HepG2 (cell line): Measurements from ENCODE around the gene C22orf42. TPM values are rescaled to one million over a fixed set of nuclear protein-coding genes. Genes with fewer than 3 reads are reported as not detected.

Experiments
- ATAC-seq: fragments of 200-7000 bp; cut with Tn5 transposase; 3 replicates; pipeline ENCODE4 v1.9.1; 2020; ENCODE audit warnings: mild to moderate bottlenecking, moderate library complexity
- BruUV-seq: library from RNA; stranded (reverse); fragments of 400-500 nt; replicated peaks from 2 replicates; lab custom pipeline; 2021; lab: Mats Ljungman, UMichigan
- CTCF ChIA-PET: fragments of 300-600 bp; formaldehyde crosslinking; extraction: SDS; loops from one replicate; lab custom pipeline; 2021; ENCODE audit warnings: low total read pairs, inconsistent platforms, low intra/inter-chr PET ratio; lab: Yijun Ruan, JAX
- POLR2A ChIA-PET: fragments of 350-600 bp; sonication (Branson Sonifier 250); formaldehyde crosslinking; loops from one replicate; lab custom pipeline; 2020; ENCODE audit warnings: antibody characterized with exemption, inconsistent platforms; lab: Yijun Ruan, JAX
- DNase-seq: peaks from one replicate; pipeline ENCODE4 v3.0.0-alpha.2; 2015; ENCODE audit warnings: low spot score
- FAIRE-seq: peaks from 3 replicates; lab custom pipeline; 2011; peaks lifted over from hg19 to GRCh38; lab: Jason Lieb, UNC
- H2AFZ ChIP-seq: one replicate; pipeline ENCODE4 v1.6.1; 2011; ENCODE audit warnings: low read length, inconsistent platforms
- H3K27ac ChIP-seq: fragments of 300-600 bp; 3 replicates; pipeline ENCODE4 v1.8.0; 2011; ENCODE audit warnings: mixed run types, mild to moderate bottlenecking, mixed read lengths, low read length, inconsistent platforms; ENCODE audit not compliant: insufficient read depth; ENCODE audit errors: extremely low read length
- H3K27me3 ChIP-seq, 2 experiments: fragments of 200-600 bp in 1 of 2; 2 replicates in 1 of 2; 3 replicates in 1 of 2; pipeline versions ENCODE4 v1.6.0 to v1.8.0; 2011; ENCODE audit warnings: low read length in 2 of 2, mild to moderate bottlenecking in 2 of 2, moderate library complexity in 2 of 2, inconsistent platforms in 1 of 2; ENCODE audit not compliant: insufficient read depth in 2 of 2, control insufficient read depth in 1 of 2
- H3K36me3 ChIP-seq, 2 experiments: fragments of 200-600 bp in 1 of 2; replicated peaks in 1 of 2; 2 replicates in 1 of 2; 3 replicates in 1 of 2; pipeline versions ENCODE4 v1.5.1 to v1.8.0; 2011; ENCODE audit warnings: low read length in 2 of 2, inconsistent platforms in 1 of 2; ENCODE audit not compliant: insufficient read depth in 2 of 2, control insufficient read depth in 1 of 2
- H3K4me1 ChIP-seq: 2 replicates; pipeline ENCODE4 v1.5.1; 2012; ENCODE audit warnings: low read length, inconsistent platforms; ENCODE audit not compliant: insufficient read depth
- H3K4me2 ChIP-seq: 2 replicates; pipeline ENCODE4 v1.6.0; 2011; ENCODE audit warnings: low read depth, low read length, inconsistent platforms
- H3K4me3 ChIP-seq, 3 experiments: fragments of 200-600 bp in 1 of 3; sonication (generic), shearing (Covaris generic) in 1 of 3; replicated peaks in 1 of 3; 2 replicates each; pipeline ENCODE4 v1.5.1; 2011 to 2016; ENCODE audit warnings: low read length in 3 of 3, inconsistent platforms in 2 of 3, low read depth in 2 of 3, mild to moderate bottlenecking in 2 of 3, control low read depth in 1 of 3, mixed read lengths in 1 of 3; ENCODE audit not compliant: insufficient read depth in 1 of 3
- H3K79me2 ChIP-seq: one replicate; pipeline ENCODE4 v1.6.1; 2011; ENCODE audit warnings: low read length, inconsistent platforms; ENCODE audit not compliant: insufficient read depth
- H3K9ac ChIP-seq: 2 replicates; pipeline ENCODE4 v1.6.0; 2011; ENCODE audit warnings: mild to moderate bottlenecking, low read depth, low read length, inconsistent platforms; ENCODE audit not compliant: insufficient read depth
- H3K9me3 ChIP-seq: 2 replicates; pipeline ENCODE4 v1.5.1; 2012; ENCODE audit warnings: mild to moderate bottlenecking, low read length
- H4K20me1 ChIP-seq: 2 replicates; pipeline ENCODE4 v1.6.0; 2011; ENCODE audit warnings: inconsistent platforms, mild to moderate bottlenecking, low read length, moderate library complexity; ENCODE audit not compliant: insufficient read depth
- AFF4 ChIP-seq: sonication (generic); formaldehyde crosslinking; IDR thresholded peaks from 2 replicates; pipeline ENCODE4 v1.4.0; 2020; ENCODE audit warnings: missing genetic modification reagents
- BRF2 ChIP-seq: sonication (generic); formaldehyde crosslinking; IDR thresholded peaks from 2 replicates; pipeline ENCODE4 v1.8.1; 2022; ENCODE audit warnings: mild to moderate bottlenecking, missing genetic modification reagents
- CHCHD3 ChIP-seq: sonication (generic); formaldehyde crosslinking; IDR thresholded peaks from 2 replicates; pipeline ENCODE4 v1.8.0; 2022; ENCODE audit warnings: mild to moderate bottlenecking, missing genetic modification reagents, moderate library complexity
- HOXA7 ChIP-seq: sonication (generic); formaldehyde crosslinking; IDR thresholded peaks from 2 replicates; pipeline ENCODE4 v1.8.1; 2022; ENCODE audit warnings: mild to moderate bottlenecking, missing genetic modification reagents, moderate library complexity
- NFE2L2 ChIP-seq: fragments of 150-350 bp; IDR thresholded peaks from 2 replicates; pipeline ENCODE4 v1.6.1; 2014; ENCODE audit warnings: low read length
- ZNF12 ChIP-seq: sonication (generic); formaldehyde crosslinking; IDR thresholded peaks from 2 replicates; pipeline ENCODE4 v1.5.0; 2020; ENCODE audit warnings: missing genetic modification reagents
- ZNF317 ChIP-seq: sonication (generic); formaldehyde crosslinking; IDR thresholded peaks from 2 replicates; pipeline ENCODE4 v1.5.0; 2020; ENCODE audit warnings: mild to moderate bottlenecking, missing genetic modification reagents
- ZNF672 ChIP-seq: sonication (generic); formaldehyde crosslinking; IDR thresholded peaks from 2 replicates; pipeline ENCODE4 v1.8.1; 2022; ENCODE audit warnings: missing genetic modification reagents
- ZSCAN5A ChIP-seq: sonication (generic); formaldehyde crosslinking; IDR thresholded peaks from 2 replicates; pipeline ENCODE4 v1.8.0; 2022; ENCODE audit warnings: mild to moderate bottlenecking, missing genetic modification reagents, borderline replicate concordance
- WGBS: methylation state at CpG from one replicate; pipeline ENCODE4 v1.1.6; 2017; ENCODE audit warnings: low lambda C conversion rate; 5-methylcytosine and 5-hydroxymethylcytosine counted together
- in situ Hi-C: cut with HindIII; loops from 2 replicates; pipeline ENCODE4 v1.10.0; 2017; ENCODE audit warnings: low pct_unique_long_range_greater_than_20kb; ENCODE audit not compliant: extremely low pct_ligation_motif_present
- intact Hi-C: fragments of 100-400 bp; cut with micrococcal nuclease; formaldehyde crosslinking; loops from one replicate; pipeline ENCODE4 v1.10.0; 2022; ENCODE audit not compliant: unreplicated experiment
- polyA plus RNA-seq, 8 experiments: library from polyadenylated mRNA; depleted of rRNA in 3 of 8; stranded (reverse) in 7 of 8; unstranded in 1 of 8; fragments of >200 nt; fragmentation: Illumina TruSeq in 4 of 8; extraction: Trizol in 4 of 8; gene quantifications; 2 replicates each; pipeline versions ENCODE4 v1.2.1 to v1.2.3, GENCODE V29; 2011 to 2016; ENCODE audit warnings: low read depth in 4 of 8, missing spikeins in 1 of 8, mixed read lengths in 1 of 8; ENCODE audit not compliant: insufficient read depth in 1 of 8
- total RNA-seq, 5 experiments: library from RNA; depleted of rRNA; stranded (reverse); fragments of >200 nt; fragmentation: Illumina TruSeq; extraction: Trizol; gene quantifications; 2 replicates each; pipeline ENCODE4 v1.2.3, GENCODE V29; 2016; ENCODE audit warnings: low read depth in 1 of 5
- TF ChIP-seq, protein P1 (sequence below): sonication (generic); formaldehyde crosslinking; IDR thresholded peaks from 2 replicates; pipeline ENCODE4 v1.4.0; 2020; ENCODE audit warnings: missing genetic modification reagents, borderline replicate concordance

Gene C22orf42
- total and polyA plus RNA-seq, 2 of the 13 experiments (the other 11 are each of a cell fraction or from before 2014, with no cell fraction given), result not detected

DNA sequence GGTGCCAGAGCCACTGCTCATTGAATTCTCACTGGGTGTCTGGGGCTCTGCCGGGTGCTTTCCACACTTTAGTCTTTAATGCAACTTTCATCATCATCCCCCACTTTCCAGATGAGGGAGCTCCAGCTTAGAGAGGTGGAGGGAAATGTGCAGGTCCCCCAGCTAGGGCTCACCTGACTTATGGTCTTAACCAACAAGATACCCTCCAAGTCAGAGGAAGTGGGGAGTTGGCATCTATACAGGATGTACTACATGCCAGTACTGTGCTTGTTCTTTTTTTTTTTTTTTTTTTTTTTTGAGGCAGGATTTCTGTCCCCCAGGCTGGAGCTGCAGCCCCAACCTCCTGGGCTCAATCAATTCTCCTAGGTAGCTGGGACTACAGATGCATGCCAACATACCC lies 26.3 kb downstream of the C22orf42 start:
- no peak overlapping the region for H3K4me2 ChIP-seq
- FAIRE-seq (no peak), ATAC-seq (no peak), DNase-seq (no peak)
- no peaks in the 10 kb centered on the region for H3K9me3 ChIP-seq
- ChIA-PET CTCF (no interaction called here), POLR2A (no interaction called here)
- no peaks in the 10 kb centered on the region for H3K36me3 ChIP-seq
- H3K27ac ChIP-seq, result no peak overlapping the region
- H3K9ac ChIP-seq, result no peak overlapping the region
- 14% methylated on average over 1 of the region's 1 CpG for WGBS
- H3K27me3 ChIP-seq, result peaks cover 0 to 1% of the 10 kb centered on the region in 2 experiments; a peak in 2 of 5 replicates
- no TSS peak for BruUV-seq
- H4K20me1 ChIP-seq, result no peaks in the 10 kb centered on the region
- H2AFZ ChIP-seq, result no peak overlapping the region
- H3K79me2 ChIP-seq, result no peaks in the 10 kb centered on the region
- no peak for TF ChIP-seq BRF2
- no peak for TF ChIP-seq ZNF317
- H3K4me3 ChIP-seq, result no peak overlapping the region
- in situ Hi-C loops (no loop called here), intact Hi-C loops (no loop called here)
- H3K4me1 ChIP-seq, result no peaks in the 10 kb centered on the region

GRCh38 chr22:32132126-32132525 lies 27.0 kb downstream of the C22orf42 start:
- Histone ChIP-seq H3K36me3 (no peaks in the 10 kb centered on the region), H3K4me1 (no peaks in the 10 kb centered on the region), H3K79me2 (no peaks in the 10 kb centered on the region), H3K9me3 (no peaks in the 10 kb centered on the region), H3K4me2 (no peak overlapping the region), H3K27ac (no peak overlapping the region), H4K20me1 (no peaks in the 10 kb centered on the region), H3K9ac (no peak overlapping the region), H2AFZ (no peak overlapping the region), H3K27me3 (peaks cover 0 to 1% of the 10 kb centered on the region in 2 experiments; a peak in 1 of 5 replicates), H3K4me3 (no peak overlapping the region)
- FAIRE-seq (no peak), DNase-seq (no peak), ATAC-seq (no peak)
- BruUV-seq, result no TSS peak
- intact Hi-C loops, result no loop called here
- POLR2A ChIA-PET, result no interaction called here
- 25% methylated on average over 4 of the region's 11 CpGs for WGBS
- in situ Hi-C loops, result no loop called here
- CTCF ChIA-PET, result no interaction called here
- no peak for TF ChIP-seq NFE2L2
- TF ChIP-seq ZNF672 (CRISPR knock-in tag), result no peak
- TF ChIP-seq, protein P1, sequence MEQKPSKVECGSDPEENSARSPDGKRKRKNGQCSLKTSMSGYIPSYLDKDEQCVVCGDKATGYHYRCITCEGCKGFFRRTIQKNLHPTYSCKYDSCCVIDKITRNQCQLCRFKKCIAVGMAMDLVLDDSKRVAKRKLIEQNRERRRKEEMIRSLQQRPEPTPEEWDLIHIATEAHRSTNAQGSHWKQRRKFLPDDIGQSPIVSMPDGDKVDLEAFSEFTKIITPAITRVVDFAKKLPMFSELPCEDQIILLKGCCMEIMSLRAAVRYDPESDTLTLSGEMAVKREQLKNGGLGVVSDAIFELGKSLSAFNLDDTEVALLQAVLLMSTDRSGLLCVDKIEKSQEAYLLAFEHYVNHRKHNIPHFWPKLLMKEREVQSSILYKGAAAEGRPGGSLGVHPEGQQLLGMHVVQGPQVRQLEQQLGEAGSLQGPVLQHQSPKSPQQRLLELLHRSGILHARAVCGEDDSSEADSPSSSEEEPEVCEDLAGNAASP, result no peak
- TF ChIP-seq ZNF12 (CRISPR knock-in tag), result no peak
- TF ChIP-seq CHCHD3, result no peak
- no peak for TF ChIP-seq AFF4 (CRISPR knock-in tag)
- TF ChIP-seq ZSCAN5A, result no peak
- TF ChIP-seq HOXA7 (CRISPR knock-in tag), result no peak
